Left renal cortex interstitium (tissue), 4 donors: Measurements from ENCODE around the gene STAT3. TPM values are rescaled to one million over a fixed set of nuclear protein-coding genes. Genes with fewer than 3 reads are reported as not detected.

Source experiments
- DNase-seq, 4 donors: peaks; one replicate each; pipeline ENCODE4 v3.0.0-alpha.2; 2013; ENCODE audit warnings: low read depth in 4 of 4, low spot score in 2 of 4, missing footprints in 1 of 4
- polyA plus RNA-seq, 4 donors: library from polyadenylated mRNA; unstranded; fragments of 120-200 nt; gene quantifications; one replicate each; pipeline ENCODE4 v1.2.1, GENCODE V29; 2013; ENCODE audit not compliant: insufficient read length in 4 of 4

The STAT3 gene
- polyA plus RNA-seq, 4 donors = 58.2 to 71.3 (median 61.9) TPM

DNA sequence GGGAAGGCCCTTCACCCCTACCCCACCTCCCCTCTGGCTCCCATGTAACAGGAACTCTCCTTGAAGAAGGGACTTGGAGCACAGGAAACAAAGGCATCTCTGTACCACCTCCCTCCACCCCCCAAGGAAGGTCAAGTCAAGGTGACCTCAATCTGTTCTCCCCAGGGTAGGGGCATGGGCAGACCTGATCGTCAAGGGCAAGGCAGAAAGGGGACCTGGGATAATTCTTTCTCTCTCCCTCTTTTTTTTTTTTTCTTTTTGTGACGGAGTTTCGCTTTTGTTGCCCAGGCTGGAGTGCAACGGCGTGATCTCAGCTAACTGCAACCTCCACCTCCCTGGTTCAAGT is 104.2 kb downstream of the STAT3 start:
- DNase-seq = no peak

DNA sequence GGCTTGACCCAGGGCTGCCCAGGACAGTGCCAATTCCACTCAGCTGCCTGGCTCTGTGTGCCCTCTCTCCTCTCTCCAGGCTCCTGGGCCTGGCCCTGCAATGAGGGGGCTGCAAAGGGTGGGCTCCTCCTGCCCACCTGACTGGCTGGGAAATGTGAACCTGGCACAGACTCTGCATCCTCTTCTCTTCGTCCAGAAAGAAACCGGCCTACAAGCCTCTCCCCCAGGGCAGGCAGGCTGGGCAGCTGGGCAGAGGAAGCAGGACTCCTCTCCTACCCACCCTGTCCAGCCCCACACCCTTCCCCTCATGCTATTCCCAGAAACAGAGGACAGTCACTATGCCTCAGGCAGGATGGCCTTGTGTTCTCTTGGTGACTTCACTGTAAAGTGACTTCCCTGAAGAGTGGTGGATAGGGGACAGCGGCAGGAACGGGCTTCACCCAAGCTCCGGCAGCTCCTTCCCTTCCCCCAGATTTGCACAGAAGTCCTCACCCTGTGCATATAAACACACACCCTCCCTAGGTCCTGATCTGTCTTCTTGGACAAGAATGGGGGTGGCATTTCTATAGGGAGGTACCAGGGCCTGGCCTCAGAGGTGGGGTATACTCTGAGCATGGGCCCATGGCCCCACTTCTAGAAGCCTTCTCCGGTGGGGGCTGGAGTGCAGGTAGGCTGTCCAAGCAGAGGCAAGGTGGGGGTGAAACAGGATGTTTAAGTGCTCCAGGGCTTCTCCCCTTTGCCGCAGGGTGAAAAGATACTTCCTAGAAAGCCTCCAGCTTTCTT is 104.8 kb downstream of the STAT3 start:
- DNase-seq = no peak

DNA sequence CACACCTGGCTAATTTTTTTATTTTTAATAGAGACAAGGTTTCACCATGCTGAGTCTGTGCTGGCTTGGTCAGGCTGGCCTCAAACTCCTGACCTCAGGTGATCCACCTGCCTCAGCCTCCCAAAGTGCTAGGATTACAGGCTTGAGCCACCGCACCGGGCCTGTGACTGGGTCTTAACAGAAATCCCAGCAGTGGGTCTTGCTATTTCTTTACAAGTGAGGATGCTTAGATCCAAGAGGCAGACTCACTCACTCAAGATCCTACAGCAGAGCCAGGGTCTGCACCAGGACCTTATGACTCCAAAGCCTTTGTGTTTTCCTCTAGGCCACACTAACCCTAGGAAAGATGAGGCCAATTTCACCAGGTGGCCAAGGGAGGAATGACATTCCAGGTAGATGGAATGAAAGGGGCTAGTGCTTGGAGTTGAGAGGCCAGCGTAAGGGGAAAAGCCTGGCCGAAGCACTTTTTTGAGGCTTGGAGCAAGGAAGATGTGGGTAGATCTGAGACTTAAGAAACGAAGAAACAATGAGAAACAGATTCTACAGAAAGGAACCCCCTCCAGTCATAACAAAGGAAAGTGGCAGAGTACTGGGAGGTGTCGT is 105.7 kb downstream of the STAT3 start:
- no peak for DNase-seq

DNA sequence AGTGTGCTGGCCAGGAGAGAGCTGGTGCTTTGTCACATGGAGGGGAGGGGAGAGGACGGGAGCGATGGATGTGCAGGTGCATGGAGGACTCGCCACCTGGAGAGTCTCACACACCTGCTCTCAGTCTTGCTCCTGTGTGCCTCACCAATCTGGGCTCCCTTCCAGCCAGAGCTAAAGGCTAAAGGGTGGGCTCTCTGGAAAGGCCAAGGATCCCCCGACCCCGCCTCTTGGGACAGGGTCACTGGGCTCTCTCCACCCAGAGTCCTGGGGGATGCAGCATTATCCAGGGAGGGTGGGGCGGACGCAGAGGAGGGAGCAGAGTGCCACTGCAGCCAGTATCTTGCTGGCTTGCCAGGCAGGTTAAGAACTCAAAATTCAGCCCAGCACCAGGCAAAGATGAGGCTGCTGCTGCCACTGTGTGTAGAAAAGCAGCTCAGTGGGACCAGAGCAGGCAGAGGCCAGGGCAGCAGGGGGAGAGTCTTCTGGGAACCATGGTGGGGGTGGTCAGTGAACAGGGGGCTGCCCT is 106.6 kb downstream of the STAT3 start:
- no peak for DNase-seq

DNA sequence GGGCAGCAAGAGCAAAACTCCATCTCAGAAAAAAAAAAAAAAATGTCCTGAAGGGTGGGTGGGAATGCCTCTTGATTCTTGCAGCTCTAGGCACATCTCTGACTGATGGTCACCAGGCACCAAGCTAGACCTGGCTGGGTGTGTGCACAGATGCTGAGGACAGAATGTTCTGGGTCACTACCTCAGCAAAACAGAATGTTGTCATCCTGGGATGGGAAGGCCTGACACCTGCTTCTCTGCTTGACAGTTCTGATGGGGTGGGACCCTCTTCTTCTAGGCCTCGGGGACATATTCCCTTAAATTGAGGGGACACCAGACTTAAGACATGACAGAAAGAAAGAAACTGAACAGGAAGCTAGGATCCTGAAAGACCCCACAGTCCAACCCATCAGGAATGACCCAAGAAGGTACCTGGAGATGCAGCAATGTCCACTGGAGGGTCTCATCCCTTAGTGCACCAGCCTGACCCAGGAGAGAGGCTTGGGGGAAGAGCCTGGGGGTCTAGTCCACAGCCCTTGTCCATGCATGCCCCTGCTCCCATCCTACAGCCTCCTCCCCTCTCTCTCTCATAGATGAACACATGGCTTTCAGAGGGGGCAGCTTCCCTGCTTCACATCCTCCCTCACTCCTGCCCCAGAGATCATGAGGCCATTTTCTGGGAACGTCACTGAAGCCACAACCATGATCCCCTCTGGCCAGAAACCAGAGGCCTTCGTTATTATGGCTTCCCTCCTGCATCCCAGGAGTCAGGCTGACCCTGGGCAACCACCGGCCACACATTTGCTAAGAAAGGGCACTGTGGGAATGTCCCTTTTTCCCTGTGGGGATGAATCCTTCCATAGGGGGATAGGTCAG is 108.2 kb downstream of the STAT3 start:
- DNase-seq = no peak

- DNase-seq = no peak
Observed at GRCh38 chr17:42277342-42277712, 110.9 kb downstream of the STAT3 start.

DNA sequence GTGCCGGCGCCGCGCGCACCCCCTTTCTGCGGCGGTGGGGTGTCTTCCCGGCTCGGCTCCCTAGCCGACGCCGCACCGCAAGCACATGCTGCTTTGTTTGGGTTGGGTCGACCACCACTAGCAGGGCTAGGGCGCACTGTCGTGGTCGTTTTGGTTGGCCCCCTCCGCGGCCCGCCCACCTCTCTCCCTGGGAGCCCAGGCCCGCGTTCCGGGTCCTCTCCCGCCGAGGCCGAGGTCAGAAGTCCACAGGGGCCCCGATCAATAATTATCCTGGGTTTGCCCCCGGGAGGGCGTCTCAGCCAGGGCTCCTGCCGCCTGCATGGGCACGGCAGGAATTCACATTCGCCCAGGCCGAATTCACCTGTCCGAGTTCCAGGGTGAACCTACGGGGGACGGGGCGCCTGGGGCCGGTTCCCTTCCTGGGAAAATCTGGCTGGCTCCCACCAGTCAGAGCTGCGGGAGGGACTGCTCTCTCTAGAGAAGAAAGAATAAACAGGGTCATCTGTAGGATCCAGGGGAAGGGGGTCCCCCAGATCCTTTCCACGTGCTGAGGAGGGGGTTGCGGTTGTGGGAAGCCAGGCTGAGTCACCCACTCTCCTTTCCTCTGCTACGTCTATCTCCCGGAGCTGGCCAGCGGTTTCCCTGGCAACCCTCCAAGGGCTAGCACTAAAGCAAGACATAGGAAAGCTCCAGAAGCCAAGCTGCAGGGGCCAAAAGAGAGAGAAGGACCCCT is 111.5 kb downstream of the STAT3 start:
- DNase-seq = no peak

GRCh38 chr17:42276359-42276608 is 112.0 kb downstream of the STAT3 start, which contains the start of gene STAT5B:
Gene STAT5B, minus strand, starts transcription at chr17:42276391. Its CDS starts 44,264 bp downstream, at chr17:42232127.
- no peak for DNase-seq

- DNase-seq = no peak
Observed at GRCh38 chr17:42275527-42276358, 112.5 kb downstream of the STAT3 start.

GRCh38 chr17:42274812-42275526 is 113.3 kb downstream of the STAT3 start:
- no peak for DNase-seq

GRCh38 chr17:42274253-42274542 is 114.0 kb downstream of the STAT3 start:
- no peak for DNase-seq

DNA sequence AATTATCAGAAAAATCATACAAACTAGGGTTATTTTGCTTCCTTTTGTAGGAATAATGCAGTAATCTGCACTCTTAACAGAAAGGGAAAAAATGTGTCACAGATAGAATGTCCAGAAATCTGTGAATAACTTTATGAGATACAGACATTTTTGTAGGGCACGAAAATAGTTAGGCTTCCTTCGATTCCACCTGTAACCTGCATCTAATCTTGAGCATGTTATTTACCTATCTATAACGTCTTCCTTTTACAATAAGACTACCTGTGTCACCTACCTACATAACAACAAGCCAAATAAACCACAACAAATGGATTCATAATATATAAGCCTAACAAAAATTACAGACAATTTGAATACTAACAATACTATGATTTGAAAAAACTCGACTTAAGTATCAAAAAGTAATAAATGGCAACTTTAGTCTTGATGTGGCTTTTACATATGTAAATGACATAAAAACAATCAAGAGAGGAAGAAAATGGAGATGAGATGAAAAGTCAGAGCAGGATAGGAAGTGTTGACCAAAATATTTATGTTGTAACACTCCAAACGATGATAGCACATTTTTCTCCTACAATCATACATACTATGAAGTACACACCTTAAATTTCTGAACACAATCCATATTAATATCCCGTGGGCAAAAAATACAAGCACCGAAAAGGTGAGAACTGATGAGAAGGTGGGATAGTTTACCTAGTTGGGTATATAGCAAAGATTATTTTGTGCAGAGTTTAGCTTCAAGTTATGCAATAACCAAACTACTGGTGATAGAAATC is 114.6 kb downstream of the STAT3 start:
- no peak for DNase-seq

DNA sequence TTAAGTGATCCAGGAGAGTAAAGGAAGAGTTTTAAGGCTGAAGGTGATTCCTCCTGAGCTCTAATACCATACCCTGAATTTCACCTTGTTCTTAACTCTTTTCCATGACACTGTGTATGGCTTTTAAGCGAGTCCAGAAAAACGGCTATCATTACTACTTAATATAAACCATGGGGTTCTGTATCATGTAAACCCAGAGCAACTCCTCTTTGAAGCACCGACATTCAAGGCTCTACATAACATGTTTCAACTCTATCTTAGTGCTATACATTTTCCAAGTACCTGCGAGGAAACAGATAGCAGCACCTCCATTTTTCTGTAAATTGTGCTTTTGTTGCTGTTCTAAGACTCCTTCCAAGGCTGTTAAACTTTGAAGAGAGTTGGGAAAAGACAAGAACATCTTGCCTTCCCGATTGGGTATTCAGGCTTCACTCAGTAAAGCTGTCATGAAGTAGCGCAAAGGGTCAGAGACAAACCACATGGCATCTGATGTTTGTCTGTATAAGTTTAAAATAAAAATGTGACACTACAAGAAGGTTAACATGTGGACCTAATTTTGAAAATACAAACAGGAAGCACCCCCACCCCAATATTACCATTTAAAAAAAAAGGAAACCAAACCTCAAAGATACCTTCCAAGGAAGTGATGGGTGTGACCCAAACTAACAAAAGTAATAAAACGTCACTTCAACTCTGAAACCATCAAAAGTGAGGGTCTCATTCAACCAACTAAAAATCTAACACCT is 115.9 kb downstream of the STAT3 start:
- no peak for DNase-seq

DNA sequence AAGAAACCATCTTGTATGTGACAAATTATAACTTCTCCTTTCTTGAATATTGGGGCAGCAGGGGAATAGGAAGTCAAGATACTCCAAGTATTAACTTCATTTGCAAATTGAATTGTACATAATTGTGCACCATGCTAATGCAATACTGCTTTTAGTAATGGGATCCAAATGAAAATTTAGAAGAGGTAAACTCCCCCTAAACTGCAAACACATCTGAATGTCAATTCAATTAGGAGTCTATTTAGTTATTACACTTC is 116.5 kb downstream of the STAT3 start:
- DNase-seq = no peak

DNA sequence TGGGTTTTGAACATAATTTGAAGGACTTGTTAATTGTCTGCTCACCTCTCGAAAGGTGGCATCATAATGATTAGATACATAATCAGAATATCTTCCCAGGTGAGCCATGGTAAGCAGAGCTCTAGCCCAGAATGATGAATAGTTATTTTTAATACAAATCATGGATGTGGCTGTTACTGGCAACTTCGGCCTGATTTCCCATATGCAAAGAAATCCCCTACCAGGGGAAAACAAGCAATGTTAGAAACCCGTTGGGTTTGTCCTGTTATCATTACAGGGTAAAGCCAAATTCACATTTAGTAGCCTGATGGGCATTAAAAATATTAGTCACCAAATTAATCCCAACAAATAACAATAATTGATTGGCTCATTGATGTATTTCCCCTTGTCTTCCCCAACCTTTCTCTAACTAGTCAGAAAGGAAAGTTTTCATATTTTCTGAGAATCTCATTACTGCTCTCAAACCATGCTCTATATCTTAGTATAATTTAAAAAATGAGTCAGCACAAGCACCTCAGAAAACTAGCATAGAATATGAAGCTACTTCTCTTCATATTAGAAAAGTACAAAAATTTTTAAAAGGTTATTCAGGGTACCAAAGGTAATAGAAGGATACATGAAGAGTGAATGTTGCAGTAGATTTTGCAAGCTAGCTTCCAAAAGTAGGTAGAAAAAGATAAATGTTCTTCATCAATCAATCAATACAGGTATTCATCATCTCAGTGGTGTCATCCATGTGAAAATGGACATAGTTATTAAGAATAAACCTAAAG is 117.0 kb downstream of the STAT3 start:
- no peak for DNase-seq

- DNase-seq = no peak
Observed at GRCh38 chr17:42270596-42270995, 117.6 kb downstream of the STAT3 start.

DNA sequence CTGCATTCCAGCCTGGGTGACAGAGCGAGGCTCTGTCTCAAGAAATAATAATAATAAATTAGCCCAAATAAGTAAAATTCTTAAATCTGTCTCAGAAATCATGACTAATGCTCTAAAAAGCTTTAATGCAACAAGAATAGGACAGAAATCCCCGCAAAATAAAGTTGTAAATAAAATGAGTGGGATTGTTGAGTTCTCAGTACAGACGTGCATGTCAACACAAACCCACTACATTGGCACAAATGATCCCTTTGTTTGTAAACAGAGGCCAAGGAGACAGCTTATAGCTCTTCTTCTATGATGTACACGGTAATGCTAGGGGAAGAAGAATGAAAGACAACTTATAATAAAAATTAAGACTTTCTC is 118.1 kb downstream of the STAT3 start:
- DNase-seq = no peak

DNA sequence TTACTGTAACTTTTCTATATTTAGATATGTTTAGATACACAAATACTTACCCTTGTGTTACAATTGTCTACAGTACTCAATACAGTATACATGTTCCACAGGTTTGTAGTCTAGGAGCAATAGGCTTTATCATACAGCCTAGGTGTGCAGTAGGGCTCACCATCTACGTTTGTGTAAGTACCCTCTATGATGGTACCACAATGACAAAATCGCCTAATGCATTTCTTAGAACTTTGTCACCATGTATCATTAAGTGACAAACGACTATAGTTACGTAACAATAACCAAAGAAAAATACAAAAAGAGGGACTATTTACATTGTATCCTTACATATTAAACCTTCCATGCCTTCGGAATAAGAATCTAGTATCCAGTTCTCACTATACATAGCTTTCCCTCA is 120.0 kb downstream of the STAT3 start:
- no peak for DNase-seq
